ENCODE measurements around the gene MPV17L2.

Gene MPV17L2

GRCh38 chr19:18164072-18164471 is 28.9 kb upstream of the MPV17L2 start:
- DNase-seq, result no peak
- Histone ChIP-seq H3K79me1 (ENCODE audit: low read length) (no peaks in the 10 kb centered on the region), H3K36me3 (ENCODE audit: control insufficient read depth, insufficient read depth, low read length) (peaks cover 1% of the 10 kb centered on the region)

GRCh38 chr19:18165794-18166544 is 27.0 kb upstream of the MPV17L2 start:
- H2AK5ac ChIP-seq (ENCODE audit: low read length), result no peak overlapping the region
- H3K4me1 ChIP-seq (ENCODE audit: control insufficient read depth, low read depth, low read length), result no peaks in the 10 kb centered on the region
- H3K79me1 ChIP-seq (ENCODE audit: low read length), result no peaks in the 10 kb centered on the region
- no peak overlapping the region for H3K4me3 ChIP-seq (ENCODE audit: low read length)
- H3K23ac ChIP-seq (ENCODE audit: low read length), result no peak overlapping the region
- WGBS (ENCODE audit: extremely low coverage, insufficient coverage, low lambda C conversion rate), result no CpG with 5 or more reads among the region's 15 CpGs
- no peak overlapping the region for H4K5ac ChIP-seq (ENCODE audit: low read length)
- H3K27me3 ChIP-seq (ENCODE audit: insufficient read depth, low read length, poor library complexity), result no peaks in the 10 kb centered on the region
- no peak overlapping the region for H2BK5ac ChIP-seq (ENCODE audit: low read length)
- H2BK120ac ChIP-seq (ENCODE audit: low read depth, low read length), result no peak overlapping the region
- no peak overlapping the region for H4K8ac ChIP-seq (ENCODE audit: low read depth, low read length)
- H3K4me2 ChIP-seq (ENCODE audit: low read length), result no peak overlapping the region
- no peak for DNase-seq
- no peak overlapping the region for H3K4ac ChIP-seq (ENCODE audit: low read depth, low read length)
- H3K9ac ChIP-seq (ENCODE audit: low read length), result no peak overlapping the region
- H3K27ac ChIP-seq (ENCODE audit: low read depth, low read length), result no peak overlapping the region
- H3K56ac ChIP-seq (ENCODE audit: low read length), result no peak overlapping the region
- H3K36me3 ChIP-seq (ENCODE audit: control insufficient read depth, insufficient read depth, low read length), result peaks cover 1% of the 10 kb centered on the region
- no peaks in the 10 kb centered on the region for H3K79me2 ChIP-seq (ENCODE audit: control insufficient read depth, insufficient read depth, low read length)
- no peak overlapping the region for H3K18ac ChIP-seq (ENCODE audit: low read length)
- no peak overlapping the region for H2BK15ac ChIP-seq (replicated peaks; ENCODE audit: low read depth)

More at GRCh38 chr19:18164072-18164471, 28.9 kb upstream of the MPV17L2 start:
- H3K23ac ChIP-seq (ENCODE audit: low read length), result no peak overlapping the region
- no peak overlapping the region for H4K5ac ChIP-seq (ENCODE audit: low read length)
- H3K4ac ChIP-seq (ENCODE audit: low read depth, low read length), result no peak overlapping the region
- no peak overlapping the region for H3K4me3 ChIP-seq (ENCODE audit: low read length)
- no peak overlapping the region for H2BK120ac ChIP-seq (ENCODE audit: low read depth, low read length)
- WGBS (ENCODE audit: extremely low coverage, insufficient coverage, low lambda C conversion rate), result no CpG with 5 or more reads among the region's 7 CpGs
- H3K4me1 ChIP-seq (ENCODE audit: control insufficient read depth, low read depth, low read length), result no peaks in the 10 kb centered on the region
- H3K27me3 ChIP-seq (ENCODE audit: insufficient read depth, low read length, poor library complexity), result no peaks in the 10 kb centered on the region
- no peak overlapping the region for H4K8ac ChIP-seq (ENCODE audit: low read depth, low read length)
- H2AK5ac ChIP-seq (ENCODE audit: low read length), result no peak overlapping the region
- H3K9ac ChIP-seq (ENCODE audit: low read length), result no peak overlapping the region
- no peak overlapping the region for H2BK15ac ChIP-seq (replicated peaks; ENCODE audit: low read depth)
- H3K56ac ChIP-seq (ENCODE audit: low read length), result no peak overlapping the region
- H3K27ac ChIP-seq (ENCODE audit: low read depth, low read length), result no peak overlapping the region
- no peak overlapping the region for H2BK5ac ChIP-seq (ENCODE audit: low read length)
- H3K18ac ChIP-seq (ENCODE audit: low read length), result no peak overlapping the region
- H3K79me2 ChIP-seq (ENCODE audit: control insufficient read depth, insufficient read depth, low read length), result no peaks in the 10 kb centered on the region
- no peak overlapping the region for H3K4me2 ChIP-seq (ENCODE audit: low read length)

DNA sequence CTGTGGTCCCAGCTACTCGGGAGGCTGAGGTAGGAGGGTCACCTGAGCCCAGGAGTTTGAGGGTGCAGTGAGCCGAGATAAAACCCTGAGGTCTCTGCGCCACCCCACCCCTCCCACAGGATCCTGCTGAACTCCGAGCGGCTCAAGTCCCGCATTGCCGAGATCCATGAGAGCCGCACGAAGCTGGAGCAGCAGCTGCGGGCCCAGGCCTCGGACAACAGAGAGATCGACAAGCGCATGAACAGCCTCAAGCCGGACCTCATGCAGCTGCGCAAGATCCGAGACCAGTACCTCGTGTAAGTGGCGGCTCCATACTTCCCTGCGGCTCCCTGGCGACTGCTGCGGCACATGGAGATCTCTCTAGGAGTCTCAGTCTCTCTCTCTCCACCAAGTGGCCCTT is 26.0 kb upstream of the MPV17L2 start:
- Histone ChIP-seq H3K9ac (ENCODE audit: low read length) (no peak overlapping the region), H3K4me3 (ENCODE audit: low read length) (no peak overlapping the region), H3K23ac (ENCODE audit: low read length) (no peak overlapping the region), H3K27ac (ENCODE audit: low read depth, low read length) (no peak overlapping the region), H2BK5ac (ENCODE audit: low read length) (no peak overlapping the region), H3K4ac (ENCODE audit: low read depth, low read length) (no peak overlapping the region), H2BK15ac (replicated peaks; ENCODE audit: low read depth) (no peak overlapping the region), H3K27me3 (ENCODE audit: insufficient read depth, low read length, poor library complexity) (no peaks in the 10 kb centered on the region), H4K8ac (ENCODE audit: low read depth, low read length) (no peak overlapping the region), H3K4me1 (ENCODE audit: control insufficient read depth, low read depth, low read length) (no peaks in the 10 kb centered on the region), H2AK5ac (ENCODE audit: low read length) (no peak overlapping the region), H3K36me3 (ENCODE audit: control insufficient read depth, insufficient read depth, low read length) (peaks cover 1% of the 10 kb centered on the region), H4K5ac (ENCODE audit: low read length) (no peak overlapping the region), H3K4me2 (ENCODE audit: low read length) (no peak overlapping the region), H3K56ac (ENCODE audit: low read length) (no peak overlapping the region), H3K18ac (ENCODE audit: low read length) (no peak overlapping the region), H3K79me1 (ENCODE audit: low read length) (no peaks in the 10 kb centered on the region), H2BK120ac (ENCODE audit: low read depth, low read length) (no peak overlapping the region), H3K79me2 (ENCODE audit: control insufficient read depth, insufficient read depth, low read length) (no peaks in the 10 kb centered on the region)
- DNase-seq, result no peak
- WGBS (ENCODE audit: extremely low coverage, insufficient coverage, low lambda C conversion rate), result no CpG with 5 or more reads among the region's 21 CpGs

- no peak overlapping the region for H3K56ac ChIP-seq (ENCODE audit: low read length)
- no peak overlapping the region for H3K18ac ChIP-seq (ENCODE audit: low read length)
- H3K23ac ChIP-seq (ENCODE audit: low read length), result no peak overlapping the region
- H3K79me1 ChIP-seq (ENCODE audit: low read length), result no peaks in the 10 kb centered on the region
- H3K27me3 ChIP-seq (ENCODE audit: insufficient read depth, low read length, poor library complexity), result no peaks in the 10 kb centered on the region
- WGBS (ENCODE audit: extremely low coverage, insufficient coverage, low lambda C conversion rate), result no CpG with 5 or more reads among the region's 14 CpGs
- H3K4me3 ChIP-seq (ENCODE audit: low read length), result no peak overlapping the region
- no peak for DNase-seq
- H3K4me1 ChIP-seq (ENCODE audit: control insufficient read depth, low read depth, low read length), result no peaks in the 10 kb centered on the region
- no peak overlapping the region for H3K27ac ChIP-seq (ENCODE audit: low read depth, low read length)
- no peak overlapping the region for H2BK15ac ChIP-seq (replicated peaks; ENCODE audit: low read depth)
- no peak overlapping the region for H3K4me2 ChIP-seq (ENCODE audit: low read length)
- H3K9ac ChIP-seq (ENCODE audit: low read length), result no peak overlapping the region
- H2BK120ac ChIP-seq (ENCODE audit: low read depth, low read length), result no peak overlapping the region
- no peak overlapping the region for H3K4ac ChIP-seq (ENCODE audit: low read depth, low read length)
- H2BK5ac ChIP-seq (ENCODE audit: low read length), result no peak overlapping the region
- H4K5ac ChIP-seq (ENCODE audit: low read length), result no peak overlapping the region
- H2AK5ac ChIP-seq (ENCODE audit: low read length), result no peak overlapping the region
- no peaks in the 10 kb centered on the region for H3K79me2 ChIP-seq (ENCODE audit: control insufficient read depth, insufficient read depth, low read length)
- peaks cover 1% of the 10 kb centered on the region for H3K36me3 ChIP-seq (ENCODE audit: control insufficient read depth, insufficient read depth, low read length)
- H4K8ac ChIP-seq (ENCODE audit: low read depth, low read length), result no peak overlapping the region
Measured at GRCh38 chr19:18167975-18168645, 24.9 kb upstream of the MPV17L2 start.

- no peak overlapping the region for H3K4me3 ChIP-seq (ENCODE audit: low read length)
- no peak overlapping the region for H4K5ac ChIP-seq (ENCODE audit: low read length)
- H2BK5ac ChIP-seq (ENCODE audit: low read length), result no peak overlapping the region
- no peaks in the 10 kb centered on the region for H3K36me3 ChIP-seq (ENCODE audit: control insufficient read depth, insufficient read depth, low read length)
- WGBS (ENCODE audit: extremely low coverage, insufficient coverage, low lambda C conversion rate), result no CpG with 5 or more reads among the region's 66 CpGs
- H3K27ac ChIP-seq (ENCODE audit: low read depth, low read length), result no peak overlapping the region
- no peaks in the 10 kb centered on the region for H3K27me3 ChIP-seq (ENCODE audit: insufficient read depth, low read length, poor library complexity)
- no peak overlapping the region for H2BK15ac ChIP-seq (replicated peaks; ENCODE audit: low read depth)
- H4K8ac ChIP-seq (ENCODE audit: low read depth, low read length), result no peak overlapping the region
- H3K9ac ChIP-seq (ENCODE audit: low read length), result no peak overlapping the region
- no peak overlapping the region for H3K4ac ChIP-seq (ENCODE audit: low read depth, low read length)
- H3K23ac ChIP-seq (ENCODE audit: low read length), result no peak overlapping the region
- H3K56ac ChIP-seq (ENCODE audit: low read length), result no peak overlapping the region
- no peaks in the 10 kb centered on the region for H3K79me1 ChIP-seq (ENCODE audit: low read length)
- H3K79me2 ChIP-seq (ENCODE audit: control insufficient read depth, insufficient read depth, low read length), result no peaks in the 10 kb centered on the region
- H3K18ac ChIP-seq (ENCODE audit: low read length), result no peak overlapping the region
- no peak for DNase-seq
- H2BK120ac ChIP-seq (ENCODE audit: low read depth, low read length), result no peak overlapping the region
- H2AK5ac ChIP-seq (ENCODE audit: low read length), result no peak overlapping the region
- H3K4me1 ChIP-seq (ENCODE audit: control insufficient read depth, low read depth, low read length), result peaks cover 2% of the 10 kb centered on the region
- no peak overlapping the region for H3K4me2 ChIP-seq (ENCODE audit: low read length)
Measured at GRCh38 chr19:18168673-18169381, 24.2 kb upstream of the MPV17L2 start.

Data from mesendoderm (in vitro differentiated cells).